Mucosa of gallbladder (tissue), 1 donor: Measurements from ENCODE around the gene SVIP. TPM values are rescaled to one million over a fixed set of nuclear protein-coding genes. Genes with fewer than 3 reads are reported as not detected.

Experiments used
- DNase-seq: peaks from one replicate; pipeline ENCODE4 v3.0.0-alpha.2; 2020; ENCODE audit warnings: low spot score
- total RNA-seq: library from RNA; stranded (reverse); gene quantifications from one replicate; pipeline ENCODE4 v1.2.1, GENCODE V29; 2021
- donor health status: DM: no; HTN: no; CAD: no.

The SVIP gene
- total RNA-seq, 1 donor from 2014 or later = 34.8 TPM

DNA sequence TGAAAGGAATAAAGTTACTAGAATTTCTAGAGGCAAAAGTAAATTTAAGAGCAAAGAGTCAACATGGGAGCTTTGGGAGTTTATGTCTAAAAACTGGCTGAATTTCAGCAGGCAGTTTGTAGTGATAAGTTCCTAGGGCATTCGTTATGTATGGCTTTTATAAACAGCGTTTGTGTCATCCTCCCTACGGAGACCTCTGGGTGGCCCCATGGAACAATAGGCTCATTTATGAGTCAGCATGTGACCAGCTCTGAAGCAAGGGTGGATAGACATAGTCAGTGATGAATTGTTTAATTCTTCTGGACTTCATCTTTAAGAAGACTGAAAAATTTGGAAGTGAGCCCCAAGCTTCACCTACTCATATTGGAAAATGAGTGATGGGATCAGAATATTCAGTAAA lies 37.1 kb downstream of the SVIP start:
- DNase-seq = peak; percentile 19

DNA sequence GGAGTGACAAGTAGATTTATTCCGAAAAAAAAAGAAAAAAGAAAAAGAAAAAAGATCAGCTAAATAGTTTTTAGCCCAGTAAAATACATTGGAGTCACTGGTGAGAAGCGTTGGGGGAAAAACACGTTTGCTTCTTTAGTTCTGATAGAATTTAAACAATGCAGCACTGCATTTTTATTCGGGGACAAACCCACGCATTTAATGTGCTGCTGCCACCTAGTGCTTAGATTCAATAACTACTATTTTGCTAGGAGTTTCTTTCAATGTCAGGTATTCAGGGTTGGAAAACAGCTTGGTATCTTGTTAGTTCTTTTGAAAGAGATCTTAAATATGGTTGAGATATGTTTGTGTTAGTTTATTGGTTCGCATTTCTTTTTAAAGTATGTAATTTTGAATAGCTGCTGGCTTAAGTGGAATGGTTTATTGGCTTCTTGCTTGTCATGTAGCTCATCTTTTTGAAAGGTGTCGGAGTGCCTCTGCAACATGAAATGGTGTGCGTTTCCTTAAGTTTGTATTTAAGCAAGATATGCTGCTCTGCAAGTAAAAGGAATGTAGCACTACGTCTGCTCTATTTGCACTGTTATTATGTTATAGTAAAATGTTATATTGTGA lies 41.9 kb downstream of the SVIP start:
- peak; percentile 12 for DNase-seq

DNA sequence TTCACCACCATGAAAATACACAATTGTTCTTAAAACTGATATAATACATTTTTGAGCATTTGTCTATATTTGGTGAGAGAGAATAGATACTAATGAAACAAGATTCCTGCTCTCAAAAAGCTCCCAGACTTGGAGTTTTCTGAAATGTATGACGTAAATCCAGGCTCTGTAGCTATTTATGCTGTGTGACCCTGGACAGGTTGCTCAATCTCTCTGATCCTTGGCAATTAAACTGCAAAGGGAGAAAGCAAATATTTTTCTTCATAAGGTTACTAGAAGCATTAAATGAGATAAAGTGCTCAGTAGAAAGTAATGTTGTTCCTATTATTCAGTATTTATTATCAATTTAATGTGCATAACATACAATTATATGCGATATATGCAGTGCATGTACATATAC lies 42.5 kb downstream of the SVIP start:
- no peak for DNase-seq

GRCh38 chr11:22786475-22786874 lies 43.1 kb downstream of the SVIP start:
- DNase-seq = no peak

DNA sequence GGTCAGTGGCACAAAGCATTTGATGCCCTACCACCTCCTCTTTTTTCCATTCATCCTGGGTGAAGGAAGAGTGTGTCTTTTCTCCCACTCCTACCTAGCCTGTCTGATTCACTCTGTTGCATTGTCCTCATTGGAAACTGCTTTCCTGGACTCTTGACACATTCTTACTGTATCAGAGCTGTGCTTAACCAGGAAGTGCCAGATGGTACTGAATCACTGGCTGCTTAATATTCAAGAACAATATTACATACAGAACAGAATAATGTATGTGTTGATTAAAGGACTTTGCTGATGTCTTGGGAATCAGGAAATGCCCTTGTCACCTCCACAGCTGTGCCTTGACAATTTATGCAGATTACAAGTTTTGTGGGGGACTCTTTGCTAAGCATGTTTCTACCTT lies 44.4 kb downstream of the SVIP start:
- no peak for DNase-seq

DNA sequence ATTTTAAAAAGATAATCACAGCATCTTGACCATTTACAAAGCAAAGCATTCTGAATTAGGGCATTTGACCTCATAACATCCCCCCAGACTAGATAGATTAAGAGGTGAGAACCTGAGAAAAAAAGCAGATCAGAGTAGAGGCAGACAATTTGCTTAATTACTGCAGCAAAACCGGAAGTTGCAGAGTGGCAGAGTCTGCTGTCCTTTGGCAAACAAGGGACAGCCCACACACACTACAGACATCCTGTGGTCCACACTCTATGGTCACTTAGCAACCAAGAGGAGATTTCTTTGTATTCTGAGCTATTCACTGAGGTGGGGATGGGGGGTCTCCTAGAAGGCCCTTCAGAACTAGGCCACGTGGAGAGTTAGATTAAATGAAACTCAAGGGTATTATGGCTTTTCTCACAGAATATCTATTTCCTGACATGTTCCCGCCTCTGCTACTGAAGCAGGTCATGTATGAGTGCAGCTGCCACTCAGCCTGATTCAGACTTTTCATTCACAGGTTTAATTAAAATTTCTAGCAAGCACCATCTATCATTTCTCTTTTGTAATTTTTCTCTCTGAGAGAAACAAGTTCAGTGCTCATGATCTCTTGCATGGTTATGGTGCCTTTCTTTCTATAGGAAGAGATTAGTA lies 48.5 kb downstream of the SVIP start:
- DNase-seq = no peak

DNA sequence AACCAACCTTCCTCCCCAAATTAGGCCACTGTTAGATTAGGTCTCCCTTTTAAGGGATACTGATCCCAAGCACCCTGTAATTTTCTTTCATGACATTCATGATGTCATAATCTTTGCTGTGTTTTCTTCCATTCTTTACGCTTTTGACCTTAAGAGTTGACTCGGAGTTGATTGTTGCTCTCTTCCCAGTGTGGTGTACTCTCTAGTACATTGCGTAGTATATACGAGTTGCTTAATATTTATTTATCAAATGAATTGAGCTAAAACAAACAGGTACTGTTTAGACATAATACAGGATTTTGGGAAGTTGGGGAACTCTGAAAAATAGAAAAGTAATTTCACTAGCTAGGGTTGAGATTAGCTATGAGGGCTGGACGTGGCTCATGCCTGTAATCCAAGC lies 49.8 kb downstream of the SVIP start:
- no peak for DNase-seq

GRCh38 chr11:22778642-22779041 lies 51.0 kb downstream of the SVIP start:
- no peak for DNase-seq

DNA sequence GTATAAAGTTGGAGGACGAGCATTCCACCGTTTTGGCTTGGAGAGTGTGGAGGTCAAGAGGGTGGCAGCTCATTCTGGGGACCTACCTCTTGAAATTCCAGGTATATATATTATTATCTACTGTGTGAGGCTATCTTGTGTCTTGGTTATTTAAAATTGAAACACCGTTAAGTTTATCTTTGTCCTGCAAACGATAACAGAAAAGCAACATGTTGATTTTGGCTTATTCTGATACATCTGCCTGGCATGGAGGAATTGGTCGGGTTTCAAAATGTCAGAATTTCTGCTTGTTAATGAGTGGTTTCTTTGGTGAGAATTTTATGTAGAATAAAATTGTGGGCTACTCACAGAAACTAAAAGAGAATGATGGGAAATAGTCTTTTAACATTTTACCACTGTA lies 54.4 kb downstream of the SVIP start:
- no peak for DNase-seq

DNA sequence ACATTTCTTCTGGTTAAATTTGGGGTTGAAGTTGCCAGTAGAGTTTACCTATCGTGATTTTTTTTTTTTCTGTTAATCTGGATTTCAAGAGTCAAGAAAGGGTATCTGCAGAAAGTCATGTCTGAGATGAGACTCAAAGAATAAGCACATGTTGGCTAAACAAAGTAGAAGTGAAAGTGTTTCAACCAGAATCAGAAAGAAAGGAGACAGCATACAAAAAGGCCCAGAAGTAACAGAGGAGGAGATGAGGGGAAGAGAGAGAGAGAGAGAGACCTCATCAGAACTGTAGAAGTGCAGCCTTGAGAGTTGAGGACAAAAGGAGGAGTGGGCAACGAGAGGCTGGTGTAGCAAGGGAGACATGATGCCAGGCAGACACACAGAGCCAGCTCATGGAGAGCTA lies 54.9 kb downstream of the SVIP start:
- DNase-seq = no peak

DNA sequence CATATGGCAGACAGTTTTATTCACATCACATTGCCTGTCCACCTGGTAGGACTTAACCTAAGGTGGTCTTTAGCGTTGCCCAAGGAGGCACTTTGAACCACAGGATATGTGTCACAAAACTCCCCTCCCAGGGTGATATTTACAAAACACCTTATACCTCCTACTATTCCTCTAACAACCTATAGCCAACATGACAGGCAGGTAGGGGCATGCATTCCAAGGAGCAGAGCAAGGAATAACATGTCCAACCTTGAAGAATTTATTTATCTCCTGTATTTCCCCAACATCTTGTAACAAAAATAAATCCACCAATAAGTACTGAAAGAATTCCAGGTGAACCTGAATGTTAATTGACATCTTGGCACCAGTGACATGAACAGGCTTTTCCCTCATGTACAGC lies 60.5 kb downstream of the SVIP start:
- no peak for DNase-seq

Other genes with a start within 250 kb of the SVIP start
- 17.0 TPM for gene FANCF, start 204.0 kb downstream of the SVIP start, total RNA-seq
- gene GAS2, start 163.2 kb downstream of the SVIP start, total RNA-seq = 3.3 TPM
- not detected for gene CCDC179, start 30.7 kb upstream of the SVIP start, total RNA-seq